DMS153 treated with DMSO at 0.1 percent for 48 hours (cell line): ENCODE data around the gene SLC30A3.
A peak's percentile ranks its signal among the peaks of the same experiment; 100 is the strongest.
"Not testable (repeated sequence)": the region's sequence is repeated elsewhere in the genome, so short reads cannot be mapped to it uniquely, and the experiment has no call there.

Source experiments
- DNase-seq: peaks from one replicate; lab custom pipeline; 2025; ENCODE audit not compliant: unreplicated experiment; lab: John Stamatoyannopoulos, UW

Gene SLC30A3

DNA sequence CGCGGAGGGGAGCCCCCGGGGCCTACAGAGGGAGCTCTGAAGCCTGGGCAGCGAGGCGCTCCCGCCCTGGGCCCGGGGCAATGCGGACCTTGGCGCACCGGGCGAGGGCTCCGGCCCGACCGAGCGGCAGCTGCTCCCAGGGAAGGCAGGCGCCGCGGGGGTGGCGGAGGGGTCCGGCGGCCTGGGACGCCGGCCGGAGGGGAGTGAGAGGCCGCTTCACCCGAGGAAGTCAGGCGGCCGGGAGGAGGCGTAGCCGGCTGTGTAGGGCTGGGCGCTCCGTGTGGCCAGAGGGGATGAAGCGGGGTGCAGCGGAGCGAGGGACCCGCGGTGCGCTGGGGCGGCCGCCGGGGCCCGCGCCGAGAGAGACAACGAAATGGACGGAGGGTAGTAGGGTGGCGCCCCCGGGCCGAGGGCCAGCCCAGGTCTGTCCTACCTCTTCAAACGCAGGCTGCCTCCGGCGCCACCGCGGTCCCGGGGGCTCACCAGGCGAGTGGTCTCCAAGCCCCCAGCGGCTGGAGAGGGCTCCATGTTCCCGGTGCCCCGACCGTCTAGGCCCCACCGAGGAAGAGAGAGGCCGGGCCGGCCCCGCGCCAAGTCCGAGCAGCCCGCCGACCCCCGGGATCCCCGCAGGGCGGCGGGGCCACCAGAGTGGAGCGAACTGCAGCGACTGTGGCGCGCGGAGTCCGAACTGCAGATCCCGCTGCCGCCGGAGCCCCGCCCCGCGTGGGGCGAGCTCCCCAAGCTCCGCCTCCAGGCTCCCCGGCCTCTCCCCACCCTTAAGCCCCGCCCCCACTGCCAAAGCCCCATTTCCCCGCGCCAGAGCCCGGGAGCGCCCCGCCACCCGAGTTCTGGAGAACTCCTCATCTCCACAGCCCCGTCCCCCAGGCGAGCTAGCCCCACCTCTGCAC, at the start of gene SLC30A3:
TSS of gene SLC30A3 (minus strand) at position 669 of the 908 bp plus-strand sequence. CDS start at position 528, 141 bp downstream.
- no peak for DNase-seq

- no peak for DNase-seq
Observed at GRCh38 chr2:27312152-27312551, 49.3 kb upstream of the SLC30A3 start.

DNA sequence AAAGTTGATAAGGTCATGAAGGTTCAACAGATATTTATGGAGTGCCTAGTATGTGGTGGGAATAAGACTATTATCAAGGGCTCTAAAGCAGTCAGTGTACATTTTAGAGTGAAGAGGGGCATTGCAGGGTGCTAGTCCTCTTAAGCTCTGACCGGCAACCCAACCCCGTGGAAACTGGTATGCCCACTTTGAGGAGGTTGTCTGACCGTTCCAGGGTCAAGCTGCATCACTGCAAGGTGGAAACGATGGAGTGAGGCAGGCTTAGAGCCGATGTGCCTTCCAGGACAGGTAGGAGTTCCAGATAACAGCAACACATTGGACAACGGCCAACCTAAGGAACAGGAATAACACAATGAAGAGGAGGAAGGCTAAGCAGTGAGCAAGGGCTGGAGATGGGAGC, 46.8 kb upstream of the SLC30A3 start:
- DNase-seq, result no peak

DNA sequence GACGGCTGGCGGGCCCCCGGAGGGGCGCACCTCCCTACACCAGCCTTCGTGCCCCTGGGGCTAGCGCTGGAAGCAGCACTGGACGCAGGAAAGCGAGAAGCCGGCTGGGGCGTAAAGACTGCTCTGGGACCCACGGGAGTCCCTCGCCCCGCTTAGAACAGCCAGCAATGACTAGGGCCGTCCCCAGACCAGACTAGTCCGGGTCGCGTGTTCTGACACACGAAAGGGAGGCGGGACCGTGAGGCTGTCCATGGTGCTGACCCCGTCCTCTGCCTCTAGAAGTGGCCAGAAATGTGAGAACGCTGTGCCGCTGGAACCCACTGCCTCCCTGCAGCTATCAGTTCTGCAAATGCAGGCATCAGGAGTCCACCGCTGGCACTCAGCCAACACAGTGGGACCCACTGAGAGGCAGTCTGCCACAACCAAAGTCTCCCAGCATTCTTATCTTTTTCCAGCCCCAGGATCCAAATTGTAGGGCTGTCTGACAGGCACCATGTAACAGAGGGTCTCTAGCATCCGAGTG, 45.6 kb upstream of the SLC30A3 start, which contains the start of gene UCN:
TSS of gene UCN (minus strand) at position 87 of the 523 bp plus-strand sequence. CDS start 550 bp downstream, outside the sequence.
- DNase-seq, result no peak

DNA sequence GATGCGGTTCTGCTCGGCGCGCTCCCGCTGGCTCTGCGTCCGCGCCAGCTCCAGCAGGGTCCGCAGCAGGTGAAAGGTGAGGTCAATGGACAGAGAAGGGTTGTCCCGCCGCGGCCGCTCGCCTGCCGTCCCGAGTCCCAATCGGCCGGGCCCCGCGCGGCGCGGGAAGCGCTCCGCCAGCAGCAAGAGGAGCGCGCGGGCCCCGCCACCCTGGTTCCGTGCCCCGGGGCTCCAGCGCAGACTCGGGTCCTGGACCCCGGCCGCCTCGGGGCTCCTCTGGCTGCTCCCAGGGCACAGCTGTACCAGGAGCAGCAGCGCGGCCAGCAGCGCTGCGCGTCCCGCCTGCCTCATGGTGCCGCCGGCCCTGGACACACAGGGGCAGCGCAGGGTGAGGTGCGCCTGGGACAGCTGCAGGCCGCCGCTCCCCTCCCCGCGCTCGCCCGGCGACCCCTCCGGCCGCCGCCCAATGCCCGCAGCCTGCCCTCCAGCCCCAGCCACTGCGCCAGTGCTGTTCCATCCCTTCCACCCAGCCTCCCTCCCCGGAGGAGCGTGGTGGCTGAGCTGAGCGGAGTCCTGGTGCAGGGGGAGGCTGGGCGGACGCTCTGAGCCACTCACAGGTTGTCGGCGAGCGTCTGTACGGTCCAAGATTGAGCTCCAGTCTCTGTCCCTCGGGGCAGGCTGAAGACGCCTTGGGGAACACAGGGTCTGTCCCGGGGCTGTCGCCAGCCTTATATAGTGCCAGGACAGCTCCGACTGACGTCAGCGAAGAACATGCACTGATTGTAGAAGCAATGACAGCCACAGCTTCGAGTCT, 44.9 kb upstream of the SLC30A3 start:
- no peak for DNase-seq

GRCh38 chr2:27307287-27307544, 44.4 kb upstream of the SLC30A3 start:
- DNase-seq, result no peak

GRCh38 chr2:27306573-27307286, 43.9 kb upstream of the SLC30A3 start:
- no peak for DNase-seq

DNA sequence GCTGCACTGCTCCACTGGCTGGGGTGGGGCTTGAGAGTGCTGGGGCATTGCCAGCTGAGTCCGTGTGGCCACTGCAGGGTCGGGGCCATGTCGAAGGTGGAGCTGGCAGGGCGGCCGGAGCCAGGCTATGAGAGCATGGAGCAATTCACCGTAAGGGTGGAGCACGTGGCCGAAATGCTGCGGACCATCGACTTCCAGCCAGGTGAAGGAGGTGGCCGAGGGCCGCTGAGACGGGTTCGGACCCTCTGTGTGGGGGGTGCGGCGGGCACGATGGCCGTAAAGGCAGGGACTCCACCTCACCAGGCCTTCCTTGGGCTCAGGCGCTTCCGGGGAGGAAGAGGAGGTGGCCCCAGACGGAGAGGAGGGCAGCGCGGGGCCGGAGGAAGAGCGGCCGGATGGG, 43.3 kb upstream of the SLC30A3 start:
- DNase-seq, result no peak

- no peak for DNase-seq
Observed at GRCh38 chr2:27305516-27305915, 42.7 kb upstream of the SLC30A3 start.

GRCh38 chr2:27304488-27305240, 41.8 kb upstream of the SLC30A3 start:
- DNase-seq, result no peak

DNA sequence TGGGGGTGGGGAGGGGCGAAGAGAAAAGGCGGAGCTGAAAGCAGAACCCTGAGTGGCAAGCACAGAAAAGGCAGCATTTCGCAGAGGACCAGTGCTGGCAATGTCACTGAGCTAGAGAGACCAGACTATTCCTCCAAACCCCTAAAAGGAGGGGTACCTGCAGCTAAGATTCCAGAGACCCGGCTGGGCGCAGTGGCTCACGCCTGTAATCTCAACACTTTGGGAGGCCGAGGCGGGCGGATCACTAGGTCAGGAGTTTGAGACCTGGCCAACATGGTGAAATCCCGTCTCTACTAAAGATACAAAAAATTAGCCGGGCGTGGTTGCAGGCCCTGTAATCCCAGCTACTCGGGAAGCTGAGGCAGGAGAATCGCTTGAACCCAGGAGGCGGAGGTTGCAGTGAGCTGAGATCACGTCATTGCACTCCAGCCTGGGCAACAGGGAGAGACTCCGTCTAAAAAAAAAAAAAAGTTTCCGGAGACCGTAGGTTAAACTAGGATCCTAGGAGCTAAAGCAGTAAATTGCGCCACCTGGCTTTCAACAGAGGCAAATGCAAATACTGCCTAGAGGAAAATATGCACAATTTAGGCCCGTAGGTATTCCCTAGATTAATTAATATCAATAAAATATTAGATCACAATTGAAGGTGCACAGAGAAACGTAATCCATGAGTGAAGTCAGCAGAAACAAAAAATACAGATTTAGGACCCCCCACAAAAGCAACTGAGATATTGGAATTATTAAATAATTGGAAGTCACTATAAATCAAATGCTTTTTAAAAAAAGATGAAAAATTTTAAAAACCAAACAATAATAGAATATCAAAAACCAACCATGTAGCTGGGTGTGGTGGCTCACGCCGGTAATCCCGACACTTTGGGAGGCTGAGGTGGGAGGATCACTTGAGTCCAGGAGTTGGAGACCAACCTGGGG, 40.5 kb upstream of the SLC30A3 start:
- peak; percentile 73 for DNase-seq

DNA sequence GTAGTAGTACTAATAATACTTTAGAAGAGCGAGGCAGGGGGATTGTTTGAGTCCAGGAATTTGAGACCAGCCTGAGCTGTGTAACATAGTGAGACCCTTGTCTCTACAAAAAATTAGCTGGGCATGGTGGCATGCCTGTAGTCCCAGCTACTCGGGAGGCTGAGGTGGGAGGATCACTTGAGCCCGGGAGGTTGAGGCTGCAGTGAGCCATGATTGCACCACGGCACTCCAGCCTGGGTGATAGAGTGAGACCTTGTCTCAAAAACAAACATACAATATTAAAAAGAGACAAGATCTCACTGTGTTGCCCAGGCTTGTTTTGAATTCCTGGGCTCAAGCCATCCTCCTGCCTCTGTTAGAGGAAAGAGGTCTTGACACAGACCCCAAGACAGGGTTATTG, 37.8 kb upstream of the SLC30A3 start:
- not testable (repeated sequence) for DNase-seq

DNA sequence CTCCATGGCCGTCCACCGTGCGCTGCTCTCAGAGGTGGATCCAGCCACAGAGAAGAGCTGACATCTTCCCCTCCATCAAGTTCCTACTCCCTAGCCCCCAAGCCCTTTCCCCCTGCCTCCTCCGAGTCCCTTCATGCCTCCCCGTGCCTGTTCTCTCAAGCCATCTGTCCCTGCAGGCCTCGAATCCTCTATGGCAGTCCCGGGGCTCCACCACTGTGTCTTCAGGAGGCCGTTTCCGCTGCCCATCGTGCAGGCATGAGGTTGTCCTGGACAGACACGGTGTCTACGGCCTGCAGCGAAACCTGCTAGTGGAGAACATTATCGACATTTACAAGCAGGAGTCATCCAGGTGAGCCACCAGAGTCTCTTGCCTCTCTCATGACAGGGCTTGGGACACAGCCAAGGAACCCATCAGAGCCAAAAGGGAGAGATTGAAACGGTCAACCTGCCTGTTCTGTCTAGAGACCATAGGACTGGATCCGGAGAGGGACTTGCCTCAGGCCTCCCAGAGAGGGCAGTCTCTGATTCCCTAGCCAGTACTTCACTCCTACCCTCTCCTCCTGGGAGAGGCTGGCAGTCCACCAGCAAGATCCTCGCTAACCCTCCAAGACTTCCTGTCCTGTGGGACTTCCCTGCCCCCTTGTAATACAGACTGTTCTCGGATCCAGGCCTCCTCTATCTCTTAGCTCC, 35.7 kb upstream of the SLC30A3 start:
- no peak for DNase-seq

DNA sequence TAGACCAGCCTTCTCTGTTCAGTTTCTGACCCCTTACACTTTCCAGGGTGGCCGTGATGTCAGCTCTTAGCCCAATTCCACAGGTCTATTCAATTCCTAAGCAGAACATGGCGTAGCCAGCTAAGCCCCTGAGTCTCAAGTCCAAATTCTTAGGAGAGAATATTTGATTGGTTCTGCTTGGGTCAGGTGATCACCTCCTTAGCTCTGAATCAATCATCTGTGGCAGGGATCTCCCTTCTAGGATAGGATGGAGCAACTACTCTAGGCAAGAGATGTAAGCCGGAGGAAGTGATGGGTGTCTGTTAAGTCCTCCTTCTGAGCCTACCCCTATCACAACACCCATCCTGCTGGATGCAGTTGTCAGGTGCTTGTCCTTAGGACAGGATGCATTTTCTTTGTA, 34.3 kb upstream of the SLC30A3 start:
- no peak for DNase-seq

DNA sequence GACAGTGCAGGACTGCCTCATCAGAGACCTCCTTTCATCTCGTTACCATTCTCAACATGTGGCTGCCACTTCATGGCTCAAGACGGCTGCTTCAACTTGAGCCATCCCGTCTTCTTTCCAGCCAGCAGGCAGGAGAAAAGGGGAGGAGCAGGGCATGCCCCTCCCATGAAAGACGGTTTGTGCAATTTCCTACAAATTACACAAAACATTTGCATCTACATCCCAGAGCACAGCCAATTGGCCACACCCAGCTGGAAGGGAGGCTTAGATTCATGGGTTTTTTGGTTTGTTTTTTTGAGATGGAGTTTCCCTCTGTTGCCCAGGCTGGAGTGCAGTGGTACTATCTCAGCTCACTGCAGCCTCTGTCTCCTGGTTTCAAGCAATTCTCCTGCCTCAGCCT, 33.6 kb upstream of the SLC30A3 start:
- no peak for DNase-seq

DNA sequence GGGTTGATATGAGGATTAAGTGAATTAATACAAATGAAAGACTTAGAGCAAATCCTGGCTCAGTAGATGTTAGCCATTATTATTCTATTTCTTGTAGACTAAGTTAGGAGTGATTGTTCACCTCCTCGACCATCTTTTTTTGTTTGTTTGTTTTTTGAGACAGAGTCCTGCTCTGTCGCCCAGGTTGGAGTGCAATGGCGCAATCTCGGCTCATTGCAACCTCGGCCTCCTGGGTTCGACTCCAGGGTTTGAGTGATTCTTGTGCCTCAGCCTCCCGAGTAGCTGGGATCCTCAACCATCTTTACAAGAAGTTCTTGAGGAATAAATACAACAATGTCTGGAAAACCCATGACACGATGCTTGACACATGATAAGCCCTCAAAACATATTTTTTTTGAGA, 32.1 kb upstream of the SLC30A3 start:
- DNase-seq, result no peak

DNA sequence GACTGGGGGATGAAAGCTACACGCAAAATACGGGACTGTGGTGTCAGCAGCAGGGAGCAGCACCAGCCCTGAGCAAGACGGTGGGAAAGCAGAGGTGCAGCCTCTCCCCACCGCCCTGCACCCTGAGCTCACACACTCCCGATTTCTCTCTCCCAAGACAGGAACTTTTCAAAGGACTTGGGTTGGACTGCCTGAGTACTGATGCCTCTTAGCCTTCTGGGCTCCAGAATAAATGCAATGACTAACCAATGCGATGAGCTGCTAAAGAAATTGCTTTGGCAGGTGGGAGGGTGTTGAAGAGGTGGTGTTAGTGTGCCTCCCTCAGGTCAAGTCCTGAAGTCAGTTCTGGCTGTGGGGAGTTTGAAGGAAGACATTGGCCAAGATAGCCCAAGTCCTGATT, 29.0 kb upstream of the SLC30A3 start:
- DNase-seq, result no peak

DNA sequence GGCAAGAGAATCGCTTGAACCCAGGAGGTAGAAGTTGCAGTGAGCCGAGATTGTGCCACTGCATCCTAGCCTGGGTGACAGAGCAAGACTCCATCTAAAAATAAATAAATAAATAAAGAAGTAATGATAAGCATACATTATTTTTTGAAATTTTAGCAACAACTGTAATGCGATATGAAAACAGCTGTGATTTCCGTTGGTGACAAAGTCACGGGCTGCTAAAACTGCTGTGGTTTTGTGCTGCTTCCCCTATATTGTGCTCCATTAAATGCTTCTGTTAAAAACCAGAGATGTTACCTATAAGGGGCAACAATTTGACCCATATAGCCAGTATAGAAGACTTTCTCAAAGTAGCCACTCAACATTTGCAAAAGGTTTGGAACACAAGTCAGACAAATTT, 27.7 kb upstream of the SLC30A3 start:
- no peak for DNase-seq

DNA sequence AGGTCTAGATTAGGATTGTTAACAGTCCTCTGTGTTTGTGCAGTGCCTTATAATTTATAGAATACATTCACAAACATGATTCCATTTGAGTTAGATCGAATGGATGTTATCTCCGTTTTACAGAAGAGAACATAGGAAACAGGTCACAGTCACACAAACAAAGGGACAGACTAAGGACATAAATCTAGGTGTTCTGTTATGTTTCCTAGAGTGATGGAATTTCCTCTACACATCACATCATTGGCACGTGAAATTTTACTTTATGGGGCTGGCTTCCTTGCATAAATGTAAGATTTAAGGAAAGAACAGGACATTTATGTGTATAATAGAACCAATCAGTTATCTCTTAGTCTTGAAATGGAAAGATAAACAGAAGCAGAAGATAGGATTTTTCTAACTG, 25.8 kb upstream of the SLC30A3 start:
- DNase-seq, result no peak
